GM23248 (cell line): Measurements from ENCODE around the gene GPANK1. TPM values are rescaled to one million over a fixed set of nuclear protein-coding genes. Genes with fewer than 3 reads are reported as not detected.
A peak's percentile ranks its signal among the peaks of the same experiment; 100 is the strongest.

Source experiments
- DNase-seq: peaks from one replicate; pipeline ENCODE4 v3.0.0-alpha.2; 2015
- H2AFZ ChIP-seq: fragments of 200-600 bp; sonication (generic); 2 replicates; pipeline ENCODE4 v1.6.1; 2016; ENCODE audit warnings: antibody characterized with exemption
- H3F3A ChIP-seq: fragments of 200-600 bp; sonication (generic); 2 replicates; pipeline ENCODE4 v1.6.1; 2016; ENCODE audit warnings: mild to moderate bottlenecking, antibody characterized with exemption, mixed run types; ENCODE audit not compliant: insufficient read depth
- H3K27ac ChIP-seq: fragments of 200-600 bp; sonication (generic); 2 replicates; pipeline ENCODE4 v1.5.1; 2016; ENCODE audit warnings: mild to moderate bottlenecking
- H3K27me3 ChIP-seq: fragments of 200-600 bp; sonication (generic); replicated peaks from 2 replicates; pipeline ENCODE4 v1.6.1; 2016; ENCODE audit warnings: mild to moderate bottlenecking; ENCODE audit not compliant: insufficient read depth
- H3K36me3 ChIP-seq: fragments of 200-600 bp; sonication (generic); 2 replicates; pipeline ENCODE4 v1.6.1; 2016; ENCODE audit warnings: low read depth, mild to moderate bottlenecking
- H3K4me1 ChIP-seq: fragments of 200-600 bp; sonication (generic); 2 replicates; pipeline ENCODE4 v1.6.1; 2016; ENCODE audit warnings: mild to moderate bottlenecking; ENCODE audit not compliant: insufficient read depth
- H3K4me2 ChIP-seq: fragments of 200-600 bp; sonication (generic); one replicate; pipeline ENCODE4 v1.6.1; 2016; ENCODE audit warnings: mild to moderate bottlenecking; ENCODE audit not compliant: unreplicated experiment
- H3K4me3 ChIP-seq: fragments of 200-600 bp; sonication (generic); 2 replicates; pipeline ENCODE4 v1.5.1; 2016; ENCODE audit warnings: mild to moderate bottlenecking
- H3K79me2 ChIP-seq: fragments of 200-600 bp; sonication (generic); 2 replicates; pipeline ENCODE4 v1.6.1; 2016; ENCODE audit warnings: mild to moderate bottlenecking; ENCODE audit not compliant: insufficient read depth
- H3K9ac ChIP-seq: fragments of 200-600 bp; sonication (generic); 2 replicates; pipeline ENCODE4 v1.6.1; 2016; ENCODE audit warnings: mild to moderate bottlenecking
- H3K9me2 ChIP-seq: fragments of 200-600 bp; sonication (generic); 2 replicates; pipeline ENCODE4 v1.6.1; 2016; ENCODE audit warnings: mixed run types, mild to moderate bottlenecking, moderate library complexity; ENCODE audit not compliant: insufficient read depth
- H3K9me3 ChIP-seq: fragments of 200-600 bp; sonication (generic); one replicate; pipeline ENCODE4 v1.6.1; 2017; ENCODE audit warnings: low read depth
- H4K20me1 ChIP-seq: fragments of 200-600 bp; sonication (generic); 2 replicates; pipeline ENCODE4 v1.6.0; 2016; ENCODE audit not compliant: insufficient read depth
- EZH2 ChIP-seq: fragments of 200-600 bp; sonication (generic); IDR thresholded peaks from 2 replicates; pipeline ENCODE4 v1.6.1; 2018; ENCODE audit warnings: antibody characterized with exemption, mild to moderate bottlenecking; ENCODE audit not compliant: insufficient read depth, poor library complexity, severe bottlenecking
- EZH2phosphoT487 ChIP-seq: fragments of 200-600 bp; sonication (generic); IDR thresholded peaks from 2 replicates; pipeline ENCODE4 v1.6.1; 2018; ENCODE audit warnings: antibody characterized with exemption, moderate library complexity, mild to moderate bottlenecking, low read depth; ENCODE audit not compliant: insufficient read depth
- WGBS, 2 experiments: methylation state at CpG; one replicate each; pipeline ENCODE4 v1.1.6; 2015 to 2017; ENCODE audit warnings: low lambda C conversion rate in 2 of 2, low coverage in 1 of 2; ENCODE audit errors: missing lambda C conversion rate in 2 of 2; 5-methylcytosine and 5-hydroxymethylcytosine counted together
- in situ Hi-C: fragments of 300-500 bp; cut with MboI; formaldehyde crosslinking; loops from 2 replicates; pipeline ENCODE4 v1.15.0; 2020
- polyA plus RNA-seq: library from polyadenylated mRNA; unstranded; fragments of >200 nt; fragmentation: Nextera tagmentation; extraction: Ambion mirVana; gene quantifications from 2 replicates; pipeline ENCODE4 v1.2.1, GENCODE V29; 2016
- total RNA-seq: library from RNA; depleted of rRNA; stranded (reverse); fragments of >200 nt; shearing (Covaris generic); gene quantifications from 2 replicates; pipeline ENCODE4 v1.2.3, GENCODE V29; 2014; rRNA removed

GPANK1 gene
- total RNA-seq: 10.6 and 11.3 TPM in 2 replicates
- 19.3 and 20.0 TPM in 2 replicates for polyA plus RNA-seq

- Histone ChIP-seq H3F3A (peaks cover 38% of the 10 kb centered on the region), H3K36me3 (peaks cover 17% of the 10 kb centered on the region), H3K9me3 (no peaks in the 10 kb centered on the region), H3K4me3 (peak within 1 kb of the TSS; percentile 89), H3K27ac (peak within 1 kb of the TSS; percentile 87), H3K9ac (peak within 1 kb of the TSS; percentile 93), H3K4me2 (peak within 1 kb of the TSS; percentile 93), H3K79me2 (peaks cover 82% of the 10 kb centered on the region), H3K9me2 (no peaks in the 10 kb centered on the region), H3K4me1 (peaks cover 20% of the 10 kb centered on the region), H3K27me3 (no peaks in the 10 kb centered on the region), H4K20me1 (no peaks in the 10 kb centered on the region), H2AFZ (peak within 1 kb of the TSS; percentile 71)
- WGBS, 2 experiments: 1% methylated on average over 39 of the region's 39 CpGs
- TF ChIP-seq EZH2phosphoT487: no peak
- no peak for TF ChIP-seq EZH2
- in situ Hi-C loops: no loop called here
- DNase-seq: peak; percentile 95
These were observed at the start of gene GPANK1 for GRCh38 chr6:31664790-31665500. TSS of gene GPANK1 (minus strand) at chr6:31664997. CDS start at chr6:31664478, 519 bp downstream.

- WGBS, 2 experiments: 44 to 50% methylated on average over 5 of the region's 5 CpGs
These were observed 49.3 kb upstream of the GPANK1 start for GRCh38 chr6:31713991-31714684.

GRCh38 chr6:31713465-31713864 is 48.7 kb upstream of the GPANK1 start:
- Histone ChIP-seq H3K4me1 (no peaks in the 10 kb centered on the region), H3F3A (no peaks in the 10 kb centered on the region), H3K4me3 (no peak overlapping the region), H3K27me3 (no peaks in the 10 kb centered on the region), H3K79me2 (no peaks in the 10 kb centered on the region), H3K9me2 (no peaks in the 10 kb centered on the region), H3K36me3 (no peaks in the 10 kb centered on the region), H3K4me2 (no peak overlapping the region), H3K27ac (no peak overlapping the region), H3K9me3 (no peaks in the 10 kb centered on the region), H3K9ac (no peak overlapping the region), H2AFZ (no peak overlapping the region), H4K20me1 (no peaks in the 10 kb centered on the region)
- TF ChIP-seq EZH2phosphoT487: no peak
- TF ChIP-seq EZH2: no peak
- WGBS, 2 experiments: 68 to 78% methylated on average over 4 of the region's 4 CpGs
- DNase-seq: no peak
- in situ Hi-C loops: no loop called here

More at GRCh38 chr6:31713991-31714684, 49.3 kb upstream of the GPANK1 start:
- in situ Hi-C loops: no loop called here
- no peaks in the 10 kb centered on the region for H3K9me3 ChIP-seq
- no peaks in the 10 kb centered on the region for H3K9me2 ChIP-seq
- H3K27ac ChIP-seq: no peak overlapping the region
- no peaks in the 10 kb centered on the region for H3K27me3 ChIP-seq
- no peak overlapping the region for H3K9ac ChIP-seq
- no peaks in the 10 kb centered on the region for H3F3A ChIP-seq
- TF ChIP-seq EZH2 (no peak), EZH2phosphoT487 (no peak)
- no peak overlapping the region for H2AFZ ChIP-seq
- H3K4me1 ChIP-seq: no peaks in the 10 kb centered on the region
- H3K79me2 ChIP-seq: no peaks in the 10 kb centered on the region
- no peak for DNase-seq
- no peaks in the 10 kb centered on the region for H3K36me3 ChIP-seq
- no peaks in the 10 kb centered on the region for H4K20me1 ChIP-seq
- H3K4me3 ChIP-seq: no peak overlapping the region
- no peak overlapping the region for H3K4me2 ChIP-seq

GRCh38 chr6:31712296-31712695 is 47.5 kb upstream of the GPANK1 start:
- Histone ChIP-seq H2AFZ (no peak overlapping the region), H3K4me3 (no peak overlapping the region), H3K79me2 (no peaks in the 10 kb centered on the region), H3F3A (no peaks in the 10 kb centered on the region), H3K9me3 (no peaks in the 10 kb centered on the region), H3K9me2 (no peaks in the 10 kb centered on the region), H3K9ac (no peak overlapping the region), H3K27ac (no peak overlapping the region), H3K4me2 (no peak overlapping the region), H3K36me3 (no peaks in the 10 kb centered on the region), H3K27me3 (no peaks in the 10 kb centered on the region), H3K4me1 (no peaks in the 10 kb centered on the region), H4K20me1 (no peaks in the 10 kb centered on the region)
- in situ Hi-C loops: no loop called here
- 77 to 83% methylated on average over 8 of the region's 8 CpGs for WGBS, 2 experiments
- no peak for TF ChIP-seq EZH2phosphoT487
- no peak for TF ChIP-seq EZH2
- no peak for DNase-seq
